GM12878 (cell line): ENCODE data around the gene IMMP2L. TPM values are rescaled to one million over a fixed set of nuclear protein-coding genes. Genes with fewer than 3 reads are reported as not detected.

Experiments used
- ATAC-seq: fragments of 200-7000 bp; cut with Tn5 transposase; 3 replicates; pipeline ENCODE4 v1.9.1; 2020; ENCODE audit warnings: mild to moderate bottlenecking, moderate library complexity
- BruUV-seq: library from RNA; stranded (reverse); fragments of 400-500 nt; replicated peaks from 2 replicates; lab custom pipeline; 2021; lab: Mats Ljungman, UMichigan
- CTCF ChIA-PET: fragments of 300-600 bp; sonication (Branson Sonifier 250); formaldehyde crosslinking; extraction: SDS; loops from one replicate; lab custom pipeline; 2021; ENCODE audit warnings: inconsistent platforms; lab: Yijun Ruan, JAX
- POLR2A ChIA-PET: fragments of 350-600 bp; formaldehyde crosslinking; extraction: SDS; loops from one replicate; lab custom pipeline; 2021; ENCODE audit warnings: inconsistent platforms; lab: Charles Lee
- RAD21 ChIA-PET: fragments of 300-600 bp; sonication (Branson Sonifier 250); formaldehyde crosslinking; loops from one replicate; lab custom pipeline; 2023; ENCODE audit warnings: antibody characterized with exemption; ENCODE audit not compliant: unreplicated experiment; lab: Charles Lee
- SMC1A ChIA-PET: fragments of 300-600 bp; sonication (Branson Sonifier 250); formaldehyde crosslinking; loops from one replicate; lab custom pipeline; 2023; ENCODE audit not compliant: unreplicated experiment, uncharacterized antibody; lab: Charles Lee
- DNase-seq: peaks from one replicate; pipeline ENCODE4 v3.0.0-alpha.2; 2011; ENCODE audit warnings: low read depth, low spot score
- FAIRE-seq: peaks from 3 replicates; lab custom pipeline; 2011; peaks lifted over from hg19 to GRCh38; lab: Jason Lieb, UNC
- H2AFZ ChIP-seq: 2 replicates; pipeline ENCODE4 v1.6.0; 2011; ENCODE audit warnings: low read depth, low read length, control low read depth; ENCODE audit not compliant: control insufficient read depth
- H3K27ac ChIP-seq: 2 replicates; pipeline ENCODE4 v1.5.1; 2011; ENCODE audit warnings: control low read depth; ENCODE audit not compliant: control insufficient read depth, insufficient read depth
- H3K27me3 ChIP-seq, 2 experiments: replicated peaks in 1 of 2; 2 replicates each; pipeline versions ENCODE4 v1.6.0 to v1.6.1; 2011; ENCODE audit warnings: low read length in 1 of 2; ENCODE audit not compliant: control insufficient read depth in 2 of 2, insufficient read depth in 2 of 2
- H3K36me3 ChIP-seq, 2 experiments: 2 replicates each; pipeline ENCODE4 v1.5.1; 2011; ENCODE audit warnings: low read length in 1 of 2; ENCODE audit not compliant: control insufficient read depth in 2 of 2, insufficient read depth in 2 of 2
- H3K4me1 ChIP-seq: 2 replicates; pipeline ENCODE4 v1.6.1; 2011; ENCODE audit warnings: mild to moderate bottlenecking, low read length, moderate library complexity, mixed read lengths; ENCODE audit not compliant: control insufficient read depth, insufficient read depth
- H3K4me2 ChIP-seq: 2 replicates; pipeline ENCODE4 v1.6.0; 2011; ENCODE audit warnings: control low read depth; ENCODE audit not compliant: control insufficient read depth, insufficient read depth
- H3K4me3 ChIP-seq: fragments of 200-600 bp; sonication (generic); 2 replicates; pipeline ENCODE4 v1.5.1; 2016
- H3K79me2 ChIP-seq: 2 replicates; pipeline ENCODE4 v1.6.0; 2011; ENCODE audit warnings: low read length; ENCODE audit not compliant: control insufficient read depth, insufficient read depth
- H3K9ac ChIP-seq: 2 replicates; pipeline ENCODE4 v1.8.0; 2011; ENCODE audit warnings: low read length, control low read depth, mixed read lengths; ENCODE audit not compliant: control insufficient read depth, insufficient read depth
- H3K9me3 ChIP-seq: replicated peaks from 3 replicates; pipeline ENCODE4 v1.5.1; 2011; ENCODE audit warnings: mild to moderate bottlenecking, low read length; ENCODE audit not compliant: control insufficient read depth, insufficient read depth
- H4K20me1 ChIP-seq: 2 replicates; pipeline ENCODE4 v1.6.0; 2011; ENCODE audit not compliant: control insufficient read depth, insufficient read depth
- CBFB ChIP-seq: IDR thresholded peaks from 2 replicates; pipeline ENCODE4 v1.6.1; 2016; ENCODE audit warnings: antibody characterized with exemption, low read depth
- E2F8 ChIP-seq: fragments of 450-650 bp; IDR thresholded peaks from 2 replicates; pipeline ENCODE4 v1.6.1; 2018; ENCODE audit warnings: mild to moderate bottlenecking, low read depth, moderate library complexity; ENCODE audit not compliant: partially characterized antibody
- E4F1 ChIP-seq: fragments of 450-650 bp; IDR thresholded peaks from 2 replicates; pipeline ENCODE4 v1.6.1; 2018; ENCODE audit warnings: borderline replicate concordance, mild to moderate bottlenecking; ENCODE audit not compliant: partially characterized antibody
- ELK1 ChIP-seq: IDR thresholded peaks from 2 replicates; pipeline ENCODE4 v1.6.1; 2012; ENCODE audit warnings: low read depth, low read length, improper control_type of control experiment
- EZH2 ChIP-seq: IDR thresholded peaks from 2 replicates; pipeline ENCODE4 v1.6.1; 2012; ENCODE audit warnings: low read depth, mild to moderate bottlenecking, control low read depth, inconsistent platforms, low read length, borderline replicate concordance; ENCODE audit not compliant: control insufficient read depth
- GABPA ChIP-seq: IDR thresholded peaks from 2 replicates; pipeline ENCODE4 v1.6.1; 2014; ENCODE audit warnings: antibody characterized with exemption, low read depth, mild to moderate bottlenecking, inconsistent platforms
- IRF5 ChIP-seq: fragments of 450-650 bp; IDR thresholded peaks from 2 replicates; pipeline ENCODE4 v1.6.1; 2017; ENCODE audit warnings: borderline replicate concordance
- MTA3 ChIP-seq: IDR thresholded peaks from 2 replicates; pipeline ENCODE4 v1.6.1; 2012; ENCODE audit warnings: low read length, inconsistent platforms, borderline replicate concordance
- MXI1 ChIP-seq: fragments of 150-350 bp; IDR thresholded peaks from 2 replicates; pipeline ENCODE4 v1.6.1; 2011; ENCODE audit warnings: low read depth, mild to moderate bottlenecking, inconsistent platforms, low read length, improper control_type of control experiment
- RAD21 ChIP-seq: IDR thresholded peaks from 2 replicates; pipeline ENCODE4 v1.6.1; 2011; ENCODE audit warnings: mild to moderate bottlenecking, low read depth, low read length, moderate library complexity; ENCODE audit not compliant: insufficient read depth
- SREBF1 ChIP-seq: IDR thresholded peaks from 2 replicates; pipeline ENCODE4 v1.6.1; 2012; ENCODE audit warnings: mild to moderate bottlenecking, low read length
- ZBTB40 ChIP-seq: fragments of 450-650 bp; IDR thresholded peaks from 2 replicates; pipeline ENCODE4 v1.6.1; 2016; ENCODE audit warnings: mild to moderate bottlenecking, moderate library complexity, borderline replicate concordance
- whole genome bisulfite sequencing: methylation state at CpG from one replicate; pipeline ENCODE4 v1.1.6; 2016; ENCODE audit warnings: low lambda C conversion rate; ENCODE audit not compliant: insufficient replicate concordance, insufficient coverage; ENCODE audit errors: missing lambda C conversion rate; 5-methylcytosine and 5-hydroxymethylcytosine counted together
- in situ Hi-C: fragments of 300-500 bp; cut with MboI; formaldehyde crosslinking; loops from 9 replicates; pipeline ENCODE4 v1.14.3; 2018; ENCODE audit warnings: mixed read lengths
- intact Hi-C: fragments of 100-400 bp; cut with micrococcal nuclease; formaldehyde crosslinking; loops from one replicate; pipeline ENCODE4 v1.14.2; 2022; ENCODE audit not compliant: unreplicated experiment
- polyA plus RNA-seq, 11 experiments: library from polyadenylated mRNA; depleted of rRNA in 4 of 11; unstranded in 6 of 11; stranded (reverse) in 5 of 11; fragments of >200 nt; fragmentation: Nextera tagmentation in 4 of 11; fragmentation: Illumina TruSeq in 1 of 11; extraction: Ambion mirVana in 4 of 11; extraction: Trizol in 1 of 11; gene quantifications; 1 replicate in 1 of 11; 2 replicates in 10 of 11; pipeline versions ENCODE4 v1.2.1 to v1.2.3, GENCODE V29; 2011 to 2016; ENCODE audit warnings: inconsistent platforms in 2 of 11, missing spikeins in 2 of 11, low read depth in 1 of 11
- total RNA-seq, 4 experiments: library from RNA; depleted of rRNA in 3 of 4; stranded (reverse); fragments of >200 nt in 3 of 4; fragmentation: Illumina TruSeq in 1 of 4; extraction: Trizol in 1 of 4; gene quantifications; 2 replicates each; pipeline versions ENCODE4 v1.2.1 to v1.2.3, GENCODE V29; 2013 to 2021

The IMMP2L gene
- total and polyA plus RNA-seq, 10 of the 15 experiments (the other 5 are each of a cell fraction or from before 2014, with no cell fraction given), result 12.6 to 46.3 (median 19.6) TPM

- no peak overlapping the region for H3K4me2 ChIP-seq
- H2AFZ ChIP-seq, result no peak overlapping the region
- H3K4me3 ChIP-seq, result no peak overlapping the region
- H3K36me3 ChIP-seq, result no peaks in the 10 kb centered on the region
- FAIRE-seq (no peak), ATAC-seq (no peak), DNase-seq (no peak)
- H3K9ac ChIP-seq, result no peak overlapping the region
- H3K27ac ChIP-seq, result no peak overlapping the region
- ChIA-PET CTCF (no interaction called here), RAD21 (no interaction called here), SMC1A (interaction anchor here (1.0 kb wide), 1 partner anchor 26 kb away, joined by 3 read pairs; no protein-coding TSS in a partner anchor), POLR2A (interaction anchor here (0.7 kb wide), 1 partner anchor 392 kb away, joined by 3 read pairs; no protein-coding TSS in a partner anchor)
- BruUV-seq, result no TSS peak
- in situ Hi-C loops (no loop called here), intact Hi-C loops (no loop called here)
- H3K9me3 ChIP-seq, result no peaks in the 10 kb centered on the region
- WGBS, result 77% methylated on average over 1 of the region's 1 CpG
- H3K4me1 ChIP-seq, result no peaks in the 10 kb centered on the region
- no peaks in the 10 kb centered on the region for H4K20me1 ChIP-seq
- H3K79me2 ChIP-seq, result no peaks in the 10 kb centered on the region
- H3K27me3 ChIP-seq, result no peaks in the 10 kb centered on the region
- TF ChIP-seq IRF5 (no peak), EZH2 (no peak), MXI1 (no peak), CBFB (no peak), MTA3 (no peak), E2F8 (no peak), GABPA (no peak), RAD21 (no peak), ZBTB40 (no peak), SREBF1 (no peak), ELK1 (no peak), E4F1 (no peak)
Observed at GRCh38 chr7:111290419-111290818, 271.9 kb downstream of the IMMP2L start.
